Measurements from ENCODE around the gene UBE2H. TPM values are rescaled to one million over a fixed set of nuclear protein-coding genes. Genes with fewer than 3 reads are reported as not detected.

The UBE2H gene
- total RNA-seq, 1 experiment from 2014 or later = 28.8 TPM

- Histone ChIP-seq H3K36me3 (ENCODE audit: insufficient read depth, low read length, poor library complexity, severe bottlenecking) (no peaks in the 10 kb centered on the region), H3K27ac (ENCODE audit: low read depth, low read length, poor library complexity, severe bottlenecking) (no peak overlapping the region), H3K4me3 (ENCODE audit: low read depth, low read length, poor library complexity, severe bottlenecking) (no peak overlapping the region), H3K4me1 (ENCODE audit: insufficient read depth, low read length, poor library complexity, severe bottlenecking) (no peaks in the 10 kb centered on the region), H3K27me3 (replicated peaks; ENCODE audit: insufficient read depth, low read depth, low read length, poor library complexity) (no peaks in the 10 kb centered on the region), H3K9me3 (ENCODE audit: low read depth, low read length, poor library complexity, severe bottlenecking) (no peaks in the 10 kb centered on the region)
- TF ChIP-seq EZH2 (IDR thresholded peaks at IDR 0.05; ENCODE audit: borderline replicate concordance, low read depth, low read length, poor library complexity, severe bottlenecking) (no peak), CTCF (conservative IDR thresholded peaks at IDR 0.05; ENCODE audit: low read depth, low read length) (no peak)
- ChIA-PET POLR2A (ENCODE audit: low non-redundant PET) (no interaction called here), CTCF (no interaction called here)
- intact Hi-C loops (cut with micrococcal nuclease; ENCODE audit: unreplicated experiment) = no loop called here
- DNase-seq (ENCODE audit: low spot score) = no peak
- no TSS peak for BruUV-seq (replicated peaks)
Observed at GRCh38 chr7:129801882-129802281, 150.9 kb downstream of the UBE2H start.

GRCh38 chr7:129800901-129801300, 151.9 kb downstream of the UBE2H start:
- H3K9me3 ChIP-seq (ENCODE audit: low read depth, low read length, poor library complexity, severe bottlenecking) = no peaks in the 10 kb centered on the region
- H3K36me3 ChIP-seq (ENCODE audit: insufficient read depth, low read length, poor library complexity, severe bottlenecking) = no peaks in the 10 kb centered on the region
- H3K27me3 ChIP-seq (replicated peaks; ENCODE audit: insufficient read depth, low read depth, low read length, poor library complexity) = no peaks in the 10 kb centered on the region
- ChIA-PET CTCF (no interaction called here), POLR2A (ENCODE audit: low non-redundant PET) (no interaction called here)
- no peak overlapping the region for H3K27ac ChIP-seq (ENCODE audit: low read depth, low read length, poor library complexity, severe bottlenecking)
- DNase-seq (ENCODE audit: low spot score) = no peak
- TF ChIP-seq CTCF (conservative IDR thresholded peaks at IDR 0.05; ENCODE audit: low read depth, low read length) (no peak), EZH2 (IDR thresholded peaks at IDR 0.05; ENCODE audit: borderline replicate concordance, low read depth, low read length, poor library complexity, severe bottlenecking) (no peak)
- no TSS peak for BruUV-seq (replicated peaks)
- intact Hi-C loops (cut with micrococcal nuclease; ENCODE audit: unreplicated experiment) = no loop called here
- H3K4me1 ChIP-seq (ENCODE audit: insufficient read depth, low read length, poor library complexity, severe bottlenecking) = no peaks in the 10 kb centered on the region
- H3K4me3 ChIP-seq (ENCODE audit: low read depth, low read length, poor library complexity, severe bottlenecking) = no peak overlapping the region

GRCh38 chr7:129799350-129799955, 153.3 kb downstream of the UBE2H start:
- Histone ChIP-seq H3K4me1 (ENCODE audit: insufficient read depth, low read length, poor library complexity, severe bottlenecking) (no peaks in the 10 kb centered on the region), H3K27me3 (replicated peaks; ENCODE audit: insufficient read depth, low read depth, low read length, poor library complexity) (no peaks in the 10 kb centered on the region), H3K4me3 (ENCODE audit: low read depth, low read length, poor library complexity, severe bottlenecking) (no peak overlapping the region), H3K36me3 (ENCODE audit: insufficient read depth, low read length, poor library complexity, severe bottlenecking) (no peaks in the 10 kb centered on the region), H3K9me3 (ENCODE audit: low read depth, low read length, poor library complexity, severe bottlenecking) (no peaks in the 10 kb centered on the region), H3K27ac (ENCODE audit: low read depth, low read length, poor library complexity, severe bottlenecking) (no peak overlapping the region)
- TF ChIP-seq CTCF (conservative IDR thresholded peaks at IDR 0.05; ENCODE audit: low read depth, low read length) (no peak), EZH2 (IDR thresholded peaks at IDR 0.05; ENCODE audit: borderline replicate concordance, low read depth, low read length, poor library complexity, severe bottlenecking) (no peak)
- ChIA-PET POLR2A (ENCODE audit: low non-redundant PET) (no interaction called here), CTCF (no interaction called here)
- DNase-seq (ENCODE audit: low spot score) = no peak
- intact Hi-C loops (cut with micrococcal nuclease; ENCODE audit: unreplicated experiment) = no loop called here
- no TSS peak for BruUV-seq (replicated peaks)

Measured in A673 (cell line).